GM19238 (cell line): ENCODE measurements around the gene ADGRB3.

Experiments used
- DNase-seq: peaks from one replicate; pipeline ENCODE4 v3.0.0; 2011; ENCODE audit warnings: low spot score; ENCODE audit not compliant: insufficient read length

Gene ADGRB3

DNA sequence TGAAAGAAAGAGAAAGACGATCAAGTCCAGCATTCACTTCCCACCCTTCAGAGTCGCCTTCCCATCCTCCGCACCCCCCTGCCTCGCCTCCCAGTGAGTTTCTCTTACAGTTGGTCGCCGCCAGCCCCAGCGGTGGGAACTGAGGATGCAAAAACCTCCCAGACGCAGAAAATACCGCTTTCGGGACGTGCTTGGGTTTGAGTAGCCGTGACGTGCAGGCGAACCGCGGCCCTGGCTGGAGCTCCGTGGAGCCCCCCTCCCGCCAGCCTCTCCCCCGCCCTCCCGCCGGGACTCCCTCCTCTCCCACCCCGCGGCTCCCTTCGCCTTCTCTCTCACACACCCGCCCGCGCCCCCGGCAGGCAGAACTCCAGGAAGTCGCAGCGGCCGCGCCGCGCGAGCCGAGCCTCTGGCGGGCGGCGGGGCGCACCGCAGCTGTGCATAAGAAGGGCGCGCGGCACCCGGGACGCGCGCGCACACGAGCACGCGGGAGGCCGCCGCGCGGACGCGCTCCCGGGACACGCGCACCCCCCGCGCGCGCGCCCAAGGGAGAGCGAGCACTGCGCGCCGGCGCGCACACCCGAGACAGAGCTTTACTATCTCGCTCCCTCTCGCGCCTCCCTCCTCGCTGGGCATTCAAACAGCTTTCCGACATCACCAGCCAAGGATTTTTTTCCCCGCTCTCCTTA is at the start of gene ADGRB3:
TSS of gene ADGRB3 (plus strand) at position 557 of the 686 bp plus-strand sequence. CDS start 3,394 bp downstream, outside the sequence.
- peak; percentile 16 for DNase-seq

GRCh38 chr6:68593558-68593957 is 41.5 kb upstream of the ADGRB3 start:
- no peak for DNase-seq

DNA sequence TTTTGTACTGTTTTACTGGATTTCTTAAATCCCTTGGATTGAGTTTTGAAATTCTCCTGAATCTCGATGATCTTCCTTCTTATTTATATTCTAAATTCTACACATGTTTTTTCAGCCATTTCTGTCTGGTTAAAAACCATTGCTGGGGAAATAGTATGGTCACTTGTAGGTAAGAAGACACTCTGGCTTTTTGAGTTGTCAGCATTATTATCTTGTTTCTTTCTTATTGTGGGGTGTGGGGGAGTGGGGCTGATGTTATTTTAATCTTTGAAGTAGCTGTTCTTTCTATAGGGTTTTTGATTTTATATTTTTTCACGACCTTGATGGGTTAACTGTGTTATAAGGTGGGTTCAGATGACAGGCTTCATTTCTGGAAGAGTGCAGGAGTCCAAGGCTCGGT is 37.4 kb upstream of the ADGRB3 start:
- no peak for DNase-seq

- no peak for DNase-seq
Observed at GRCh38 chr6:68615938-68616337, 19.1 kb upstream of the ADGRB3 start.

GRCh38 chr6:68625998-68626397 is 9.1 kb upstream of the ADGRB3 start:
- DNase-seq = no peak

DNA sequence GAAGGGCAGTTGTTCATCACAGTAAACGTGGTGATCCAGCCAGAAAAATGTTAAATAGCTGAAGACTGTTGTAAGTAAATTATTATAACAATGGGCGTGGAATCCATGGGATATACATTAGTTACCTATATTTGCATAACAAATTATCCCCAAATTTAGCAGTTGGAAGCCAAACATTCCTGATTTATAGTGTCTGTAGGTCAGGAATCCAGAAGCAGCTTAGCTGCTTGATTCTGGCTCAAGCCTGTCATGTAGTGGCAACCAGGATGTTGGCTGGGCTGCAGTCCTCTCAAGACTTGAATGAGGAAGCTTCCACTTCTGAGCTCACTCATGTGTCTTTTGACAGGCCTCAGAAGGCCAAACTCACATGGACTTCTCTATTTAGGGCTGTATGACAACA is 6.9 kb upstream of the ADGRB3 start:
- DNase-seq = no peak

- DNase-seq = no peak
Observed at GRCh38 chr6:68632734-68633133, 2.3 kb upstream of the ADGRB3 start.

GRCh38 chr6:68633281-68633971 is 1.7 kb upstream of the ADGRB3 start:
- DNase-seq = no peak

DNA sequence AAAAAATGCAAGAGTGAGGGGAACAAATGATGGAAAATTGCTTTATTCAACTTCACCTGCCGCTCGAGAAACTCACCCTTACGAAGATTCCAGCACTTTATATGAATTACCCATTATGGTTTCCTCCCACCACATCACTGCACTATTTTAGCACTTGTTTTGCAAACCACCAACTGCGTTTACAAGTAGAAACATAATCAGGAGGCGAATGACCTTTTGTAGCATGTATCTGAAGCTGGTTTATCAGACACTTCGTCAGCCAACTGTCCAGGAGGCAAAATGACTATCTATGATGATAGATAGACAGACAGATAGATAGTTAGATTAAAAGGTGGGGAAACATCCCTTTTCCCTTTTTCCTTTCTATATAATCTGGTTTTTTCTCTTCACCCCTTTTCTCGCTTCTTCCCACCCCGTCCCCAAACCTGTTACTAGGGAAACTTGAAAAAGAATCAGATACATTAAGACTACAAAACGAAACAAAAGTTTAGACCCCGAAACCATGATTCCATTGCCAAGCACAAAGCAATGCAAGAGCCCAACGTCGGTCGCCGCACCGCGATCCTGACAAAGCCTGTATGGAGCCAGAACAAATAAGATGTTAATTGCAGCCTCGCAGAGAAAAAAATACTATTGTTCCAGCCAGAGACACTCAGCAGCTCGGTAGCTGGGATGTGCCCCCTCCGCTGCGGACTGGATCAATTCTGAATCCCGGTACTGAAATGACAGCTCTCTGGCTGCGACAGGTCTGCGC is 933 bp upstream of the ADGRB3 start:
- no peak for DNase-seq

DNA sequence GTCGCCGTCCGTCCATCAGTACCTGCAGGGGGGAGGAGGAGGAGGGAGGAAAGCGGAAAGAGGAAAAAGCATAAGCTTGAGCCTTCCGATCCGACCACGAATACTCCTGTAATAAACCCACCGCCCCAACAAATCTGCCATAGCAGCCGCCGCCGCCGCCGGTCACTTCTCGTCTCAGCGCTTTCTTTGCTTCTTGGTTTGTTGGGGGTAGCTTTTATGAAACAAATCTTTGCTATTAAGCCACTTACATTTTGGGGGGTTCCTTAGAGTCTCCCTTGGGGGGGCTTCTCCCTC is 277 bp downstream of the ADGRB3 start:
- DNase-seq = no peak

DNA sequence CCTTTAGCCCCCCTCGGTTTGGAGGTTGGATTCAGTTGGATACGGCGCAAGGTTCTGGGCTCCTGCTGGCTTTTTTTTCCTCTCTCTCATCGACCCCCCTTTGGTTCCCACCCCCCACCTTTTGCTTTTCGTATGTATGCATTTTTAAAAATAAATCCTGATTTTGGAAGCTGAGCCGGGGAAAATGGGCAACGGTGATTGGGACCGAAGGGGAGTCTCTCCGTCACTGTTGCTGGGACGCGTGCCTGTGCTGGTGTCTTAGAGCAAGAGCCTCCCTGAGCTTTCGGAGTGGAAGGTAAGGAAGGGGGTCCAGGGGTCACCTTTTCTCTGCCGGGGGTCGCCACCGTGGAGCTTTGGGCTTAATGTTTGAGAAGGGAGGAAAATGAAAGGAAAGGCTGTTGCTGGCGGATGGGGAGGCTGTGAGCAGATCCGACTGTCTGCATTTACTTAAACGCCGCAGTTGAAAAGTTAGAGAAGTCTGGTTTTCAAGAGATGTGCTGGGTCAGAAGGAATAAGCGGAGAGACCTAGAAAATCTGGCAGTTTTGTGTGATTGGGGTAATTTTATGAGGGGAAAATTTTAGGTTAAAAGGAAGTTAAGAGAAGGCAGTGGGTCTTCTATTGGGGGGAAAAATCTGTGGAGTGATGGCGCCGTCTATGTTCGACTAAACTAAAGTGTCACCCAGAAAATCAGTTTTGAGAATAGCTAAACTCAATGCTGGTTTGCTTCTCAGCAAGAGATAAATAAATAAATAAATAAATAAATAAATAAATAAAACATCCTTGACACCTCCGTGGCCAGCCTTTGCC is 828 bp downstream of the ADGRB3 start:
- DNase-seq = no peak

- no peak for DNase-seq
Observed at GRCh38 chr6:68636666-68637065, 1.6 kb downstream of the ADGRB3 start.

DNA sequence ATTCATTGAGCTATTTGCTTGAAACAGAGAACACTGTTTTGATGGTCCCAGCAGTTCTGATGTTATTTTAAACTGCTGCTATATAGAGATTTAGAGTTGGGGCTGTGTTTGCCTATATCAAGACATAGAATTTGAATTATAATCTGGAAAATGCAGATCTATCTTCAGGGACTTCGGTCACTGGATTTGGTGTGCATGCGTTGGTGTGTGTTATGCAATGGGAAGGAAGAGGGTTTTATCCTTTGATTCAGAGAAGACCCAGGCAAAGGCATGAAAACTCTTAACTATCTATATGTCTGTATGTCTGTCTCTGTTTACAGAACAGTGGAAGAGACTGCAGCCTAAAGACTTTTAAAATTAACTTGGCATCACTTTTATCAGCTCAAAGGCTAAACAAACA is 2.0 kb downstream of the ADGRB3 start:
- no peak for DNase-seq

DNA sequence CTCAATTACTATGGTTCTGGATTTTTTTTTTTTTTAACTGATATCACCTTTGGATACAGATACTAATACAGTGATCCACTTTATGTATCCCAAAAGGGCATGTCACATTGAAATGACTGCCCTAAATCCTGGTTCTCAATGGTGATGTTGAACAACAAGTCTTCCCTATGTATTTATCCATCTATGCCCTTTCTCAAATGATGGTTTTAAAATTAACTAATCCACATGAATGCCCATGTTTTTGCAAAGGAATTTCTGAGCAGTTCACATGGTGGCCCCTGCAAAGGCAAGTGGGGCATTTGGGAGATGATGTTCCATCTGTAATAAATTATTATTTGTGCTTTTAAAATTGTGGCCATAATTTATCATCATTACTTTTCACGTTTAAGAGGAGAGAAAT is 2.7 kb downstream of the ADGRB3 start:
- no peak for DNase-seq

DNA sequence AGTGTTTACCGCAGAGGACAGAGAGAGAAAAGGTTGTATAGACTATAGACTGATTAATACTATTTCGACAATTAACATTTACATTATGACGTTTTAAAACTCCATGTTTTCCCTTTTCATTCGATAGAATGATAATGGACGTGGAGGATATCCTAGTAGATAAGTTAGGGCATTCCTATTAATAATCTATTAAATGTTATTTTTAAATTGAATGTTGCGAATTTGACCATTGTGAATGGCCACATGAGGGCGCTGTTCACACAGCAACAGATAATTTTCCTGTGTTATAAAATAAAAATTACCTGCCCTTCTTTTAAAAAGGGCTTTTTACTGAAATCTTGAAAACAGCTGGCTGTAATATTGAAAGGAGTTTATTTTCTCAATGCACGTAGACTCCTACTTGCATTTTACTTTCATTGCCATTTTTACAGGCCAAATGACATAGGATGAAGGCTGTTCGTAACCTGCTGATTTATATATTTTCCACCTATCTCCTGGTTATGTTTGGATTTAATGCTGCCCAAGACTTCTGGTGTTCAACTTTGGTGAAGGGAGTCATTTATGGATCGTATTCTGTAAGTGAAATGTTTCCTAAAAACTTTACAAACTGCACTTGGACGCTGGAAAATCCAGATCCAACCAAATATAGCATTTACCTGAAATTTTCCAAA is 3.3 kb downstream of the ADGRB3 start:
- no peak for DNase-seq

GRCh38 chr6:68639211-68639610 is 4.1 kb downstream of the ADGRB3 start:
- DNase-seq = no peak

- DNase-seq = no peak
Observed at GRCh38 chr6:68639826-68640490, 4.9 kb downstream of the ADGRB3 start.

DNA sequence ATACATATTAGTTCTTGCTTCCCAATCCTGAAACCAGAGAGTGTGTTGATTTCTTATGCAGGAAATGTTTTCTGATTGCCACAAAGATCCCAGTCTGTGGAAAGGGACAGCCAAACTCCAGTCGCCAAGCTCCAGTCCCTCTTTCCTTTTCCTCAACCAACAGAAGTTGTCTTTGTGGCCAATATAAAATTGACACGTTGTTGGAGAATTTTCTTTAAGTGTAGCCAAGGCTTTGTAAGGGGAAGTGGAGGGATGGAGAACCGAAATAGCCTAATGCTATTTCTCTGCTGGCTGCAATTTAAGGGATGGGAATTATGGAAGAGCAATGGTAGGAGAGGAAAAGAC is 5.4 kb downstream of the ADGRB3 start:
- DNase-seq = no peak

- DNase-seq = no peak
Observed at GRCh38 chr6:68641172-68641571, 6.1 kb downstream of the ADGRB3 start.

DNA sequence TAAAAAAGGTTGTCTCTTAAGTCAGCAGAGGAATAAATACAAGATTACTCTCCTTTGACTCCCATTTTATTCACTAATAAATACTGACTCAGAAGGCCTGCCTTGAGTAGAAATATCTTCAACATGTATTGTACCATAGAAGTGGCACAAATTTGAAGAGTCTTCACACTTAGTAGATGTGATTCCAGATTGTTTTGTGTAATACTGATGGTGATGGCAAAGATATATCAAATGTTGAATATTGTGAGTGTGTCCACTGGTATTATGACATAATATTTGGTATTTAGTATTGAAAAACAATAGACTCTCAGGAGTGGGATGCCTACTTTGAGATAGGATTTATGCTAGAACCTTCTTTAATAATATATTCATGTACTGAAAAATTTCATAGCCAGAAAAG is 7.0 kb downstream of the ADGRB3 start:
- no peak for DNase-seq

DNA sequence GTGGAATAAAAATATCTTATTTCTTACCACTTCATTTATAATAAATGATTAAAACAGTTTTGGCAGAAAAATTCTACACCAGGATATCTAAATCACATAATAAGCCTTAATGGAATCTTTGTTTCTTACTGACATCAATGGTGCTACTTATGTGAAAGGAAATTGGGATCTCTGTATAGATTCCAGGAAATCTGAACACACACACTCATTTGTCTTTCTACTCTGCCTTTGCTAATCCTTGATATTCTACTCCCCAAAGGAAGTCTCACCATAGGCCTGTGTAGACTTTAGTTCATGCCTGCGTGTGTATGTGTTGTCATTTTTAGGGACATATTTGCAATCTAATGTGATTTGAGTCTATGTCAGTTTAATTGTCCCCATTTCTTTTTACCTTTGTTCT is 7.9 kb downstream of the ADGRB3 start:
- DNase-seq = no peak
